Middle frontal gyrus (tissue), 1 donor: ENCODE measurements around the gene PEMT.

Source experiments
- DNase-seq: peaks from one replicate; pipeline ENCODE4 v3.0.0-alpha.2; 2015; ENCODE audit warnings: low spot score; ENCODE audit errors: extremely low spot score

Gene PEMT

GRCh38 chr17:17553217-17554195 is 38.0 kb downstream of the PEMT start:
- no peak for DNase-seq

- DNase-seq: no peak
These were observed 38.9 kb downstream of the PEMT start for GRCh38 chr17:17552351-17553216.

- no peak for DNase-seq
These were observed 40.1 kb downstream of the PEMT start for GRCh38 chr17:17551361-17551760.

- DNase-seq: no peak
These were observed 41.7 kb downstream of the PEMT start for GRCh38 chr17:17549732-17550366.

- no peak for DNase-seq
These were observed 43.5 kb downstream of the PEMT start for GRCh38 chr17:17548044-17548443.

GRCh38 chr17:17547210-17547764 is 44.2 kb downstream of the PEMT start:
- DNase-seq: no peak

GRCh38 chr17:17546399-17547185 is 44.9 kb downstream of the PEMT start:
- DNase-seq: no peak

GRCh38 chr17:17545984-17546383 is 45.5 kb downstream of the PEMT start:
- no peak for DNase-seq

- DNase-seq: no peak
These were observed 46.3 kb downstream of the PEMT start for GRCh38 chr17:17545031-17545820.

- no peak for DNase-seq
These were observed 48.4 kb downstream of the PEMT start for GRCh38 chr17:17542906-17543635.

GRCh38 chr17:17541640-17542001 is 49.9 kb downstream of the PEMT start:
- no peak for DNase-seq

GRCh38 chr17:17540935-17541639 is 50.4 kb downstream of the PEMT start:
- no peak for DNase-seq

GRCh38 chr17:17540278-17540906 is 51.1 kb downstream of the PEMT start:
- no peak for DNase-seq

- no peak for DNase-seq
These were observed 51.9 kb downstream of the PEMT start for GRCh38 chr17:17539591-17539990.

- DNase-seq: no peak
These were observed 52.8 kb downstream of the PEMT start for GRCh38 chr17:17538417-17539391.

- DNase-seq: no peak
These were observed 54.0 kb downstream of the PEMT start for GRCh38 chr17:17537311-17538099.
